Rectal smooth muscle tissue (tissue), 1 donor: ENCODE measurements around the gene SMIM15.

Experiments
- H3K27ac ChIP-seq: one replicate; pipeline ENCODE4 v1.7.0; 2013; ENCODE audit warnings: low read depth, low read length, inconsistent platforms
- H3K27me3 ChIP-seq: one replicate; pipeline ENCODE4 v1.7.0; 2013; ENCODE audit warnings: low read length; ENCODE audit not compliant: control insufficient read depth, insufficient read depth
- H3K36me3 ChIP-seq: one replicate; pipeline ENCODE4 v1.7.0; 2013; ENCODE audit warnings: low read length; ENCODE audit not compliant: control insufficient read depth, insufficient read depth
- H3K4me1 ChIP-seq: one replicate; pipeline ENCODE4 v1.7.0; 2013; ENCODE audit warnings: low read length; ENCODE audit not compliant: control insufficient read depth, insufficient read depth
- H3K4me3 ChIP-seq: one replicate; pipeline ENCODE4 v1.7.0; 2013; ENCODE audit warnings: low read length
- H3K9ac ChIP-seq: one replicate; pipeline ENCODE4 v1.7.0; 2013; ENCODE audit warnings: low read length

SMIM15 gene

DNA sequence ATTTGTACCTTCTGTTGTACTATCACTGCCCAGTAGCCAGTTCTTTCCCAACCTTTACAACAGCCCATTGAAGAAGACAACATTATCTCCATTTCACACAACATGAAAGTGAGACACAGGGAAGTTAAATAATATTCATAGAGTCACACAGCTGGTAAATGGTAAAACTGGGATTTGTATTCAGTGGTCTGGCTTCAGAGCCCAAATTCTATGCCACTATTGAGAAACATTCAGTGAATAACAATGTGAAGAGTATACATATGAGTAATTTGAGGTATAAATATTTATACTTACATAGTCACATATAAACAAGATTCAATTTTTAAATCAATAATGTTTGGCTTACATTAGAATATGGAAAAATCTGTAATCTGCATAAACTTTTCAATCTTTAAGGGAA lies 13.8 kb downstream of the SMIM15 start:
- H3K9ac ChIP-seq = no peak overlapping the region
- no peaks in the 10 kb centered on the region for H3K4me1 ChIP-seq
- H3K27me3 ChIP-seq = no peaks in the 10 kb centered on the region
- no peak overlapping the region for H3K27ac ChIP-seq
- H3K36me3 ChIP-seq = no peaks in the 10 kb centered on the region
- no peak overlapping the region for H3K4me3 ChIP-seq

- H3K27ac ChIP-seq = no peak overlapping the region
- no peaks in the 10 kb centered on the region for H3K36me3 ChIP-seq
- H3K9ac ChIP-seq = no peak overlapping the region
- no peak overlapping the region for H3K4me3 ChIP-seq
- H3K27me3 ChIP-seq = no peaks in the 10 kb centered on the region
- H3K4me1 ChIP-seq = no peaks in the 10 kb centered on the region
Measured at GRCh38 chr5:61142811-61143210, 19.5 kb downstream of the SMIM15 start.

DNA sequence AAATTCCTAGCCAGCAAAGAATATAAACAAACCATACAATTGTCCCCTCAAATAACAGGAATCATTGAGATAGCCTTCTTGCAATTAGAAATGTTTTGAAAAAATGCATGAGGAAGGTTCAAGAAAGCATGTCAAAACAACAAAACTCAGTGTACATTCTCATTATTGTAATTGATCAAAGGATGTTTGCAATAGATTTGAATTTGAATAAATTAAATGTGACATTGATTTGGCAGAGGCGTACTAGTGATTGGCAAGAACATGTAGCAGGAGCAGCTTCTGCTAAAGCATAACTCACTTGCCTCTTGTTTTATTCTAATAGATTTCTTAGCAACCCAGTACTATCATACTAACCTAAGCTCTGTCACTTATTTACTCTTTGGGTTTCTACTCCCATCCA lies 19.9 kb downstream of the SMIM15 start:
- no peaks in the 10 kb centered on the region for H3K27me3 ChIP-seq
- no peak overlapping the region for H3K4me3 ChIP-seq
- no peak overlapping the region for H3K9ac ChIP-seq
- no peaks in the 10 kb centered on the region for H3K36me3 ChIP-seq
- no peak overlapping the region for H3K27ac ChIP-seq
- H3K4me1 ChIP-seq = no peaks in the 10 kb centered on the region

DNA sequence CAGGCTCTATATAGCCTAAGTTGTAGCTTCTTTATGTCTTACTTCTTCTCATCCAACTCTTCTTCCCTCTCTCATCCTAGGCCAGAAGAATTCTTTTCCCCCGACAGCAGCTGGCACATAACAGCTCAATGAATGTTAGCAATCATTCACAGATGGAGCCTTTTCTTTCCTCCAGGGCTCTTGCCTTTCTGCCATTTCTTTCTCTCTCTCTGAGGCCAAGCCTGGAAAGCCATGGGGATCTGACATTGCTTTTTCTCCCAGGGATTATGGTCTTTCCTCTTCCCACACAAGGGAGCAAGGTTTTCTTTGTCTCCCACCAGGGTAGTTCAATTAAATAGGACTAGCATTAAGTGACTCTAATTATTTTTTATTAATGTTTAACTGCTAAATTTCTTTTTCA lies 20.5 kb downstream of the SMIM15 start:
- no peaks in the 10 kb centered on the region for H3K36me3 ChIP-seq
- H3K9ac ChIP-seq = no peak overlapping the region
- no peak overlapping the region for H3K27ac ChIP-seq
- no peaks in the 10 kb centered on the region for H3K27me3 ChIP-seq
- no peak overlapping the region for H3K4me3 ChIP-seq
- H3K4me1 ChIP-seq = no peaks in the 10 kb centered on the region

GRCh38 chr5:61139931-61140330 lies 22.3 kb downstream of the SMIM15 start:
- no peaks in the 10 kb centered on the region for H3K4me1 ChIP-seq
- H3K36me3 ChIP-seq = no peaks in the 10 kb centered on the region
- no peak overlapping the region for H3K27ac ChIP-seq
- no peaks in the 10 kb centered on the region for H3K27me3 ChIP-seq
- no peak overlapping the region for H3K9ac ChIP-seq
- no peak overlapping the region for H3K4me3 ChIP-seq

GRCh38 chr5:61139094-61139873 lies 23.0 kb downstream of the SMIM15 start:
- Histone ChIP-seq H3K4me1 (no peaks in the 10 kb centered on the region), H3K4me3 (no peak overlapping the region), H3K27me3 (no peaks in the 10 kb centered on the region), H3K36me3 (no peaks in the 10 kb centered on the region), H3K27ac (no peak overlapping the region), H3K9ac (no peak overlapping the region)

- H3K27ac ChIP-seq = no peak overlapping the region
- H3K27me3 ChIP-seq = no peaks in the 10 kb centered on the region
- H3K36me3 ChIP-seq = no peaks in the 10 kb centered on the region
- no peak overlapping the region for H3K9ac ChIP-seq
- no peak overlapping the region for H3K4me3 ChIP-seq
- H3K4me1 ChIP-seq = no peaks in the 10 kb centered on the region
Measured at GRCh38 chr5:61137835-61138234, 24.4 kb downstream of the SMIM15 start.

DNA sequence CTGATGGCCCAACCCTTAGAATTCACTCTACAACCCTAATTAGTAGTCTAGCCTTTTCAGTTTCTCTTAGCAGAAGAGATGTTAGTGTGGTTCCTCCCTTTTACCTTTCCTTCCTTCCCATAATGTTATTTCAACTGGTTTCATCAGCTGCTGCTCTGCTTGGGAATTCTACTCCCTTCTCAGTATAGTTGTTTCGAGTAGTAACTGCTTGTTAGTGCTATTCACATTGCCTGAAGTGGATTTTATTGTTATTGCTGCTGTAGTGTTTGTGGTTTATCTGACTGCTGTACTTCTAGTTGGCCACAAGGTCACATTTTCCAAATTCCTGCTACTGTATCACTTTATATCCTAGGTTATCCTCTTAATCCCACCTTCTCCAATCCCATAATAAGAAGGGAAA lies 29.7 kb downstream of the SMIM15 start:
- Histone ChIP-seq H3K4me3 (no peak overlapping the region), H3K9ac (no peak overlapping the region), H3K27me3 (no peaks in the 10 kb centered on the region), H3K27ac (no peak overlapping the region), H3K4me1 (no peaks in the 10 kb centered on the region), H3K36me3 (no peaks in the 10 kb centered on the region)

GRCh38 chr5:61130289-61130688 lies 32.0 kb downstream of the SMIM15 start:
- Histone ChIP-seq H3K36me3 (no peaks in the 10 kb centered on the region), H3K27ac (no peak overlapping the region), H3K4me3 (no peak overlapping the region), H3K9ac (no peak overlapping the region), H3K27me3 (no peaks in the 10 kb centered on the region), H3K4me1 (no peaks in the 10 kb centered on the region)

- Histone ChIP-seq H3K4me1 (no peaks in the 10 kb centered on the region), H3K36me3 (no peaks in the 10 kb centered on the region), H3K27ac (no peak overlapping the region), H3K9ac (no peak overlapping the region), H3K27me3 (no peaks in the 10 kb centered on the region), H3K4me3 (no peak overlapping the region)
Measured at GRCh38 chr5:61123145-61123544, 39.1 kb downstream of the SMIM15 start.

GRCh38 chr5:61120534-61120933 lies 41.7 kb downstream of the SMIM15 start:
- Histone ChIP-seq H3K27ac (no peak overlapping the region), H3K27me3 (no peaks in the 10 kb centered on the region), H3K9ac (no peak overlapping the region), H3K36me3 (no peaks in the 10 kb centered on the region), H3K4me3 (no peak overlapping the region), H3K4me1 (no peaks in the 10 kb centered on the region)

DNA sequence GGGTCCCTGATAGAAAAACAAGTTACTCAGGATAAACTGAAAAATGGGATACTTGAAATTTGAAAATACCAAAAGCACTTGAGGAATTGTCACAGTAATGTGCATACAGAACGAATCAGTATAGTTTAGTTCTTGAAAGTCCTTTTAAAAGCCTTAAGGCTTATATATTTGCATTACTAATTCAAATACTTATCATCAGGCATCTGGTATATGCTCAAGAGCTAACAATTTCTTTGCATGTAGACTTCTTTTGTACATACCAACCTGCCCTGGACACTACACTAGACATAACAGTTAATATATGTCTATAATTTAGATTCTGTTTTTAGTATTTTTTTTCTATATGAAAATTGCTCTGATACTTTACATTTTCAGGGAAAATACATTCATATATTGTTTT lies 43.2 kb downstream of the SMIM15 start:
- Histone ChIP-seq H3K27ac (no peak overlapping the region), H3K9ac (no peak overlapping the region), H3K4me3 (no peak overlapping the region), H3K36me3 (no peaks in the 10 kb centered on the region), H3K4me1 (no peaks in the 10 kb centered on the region), H3K27me3 (no peaks in the 10 kb centered on the region)

DNA sequence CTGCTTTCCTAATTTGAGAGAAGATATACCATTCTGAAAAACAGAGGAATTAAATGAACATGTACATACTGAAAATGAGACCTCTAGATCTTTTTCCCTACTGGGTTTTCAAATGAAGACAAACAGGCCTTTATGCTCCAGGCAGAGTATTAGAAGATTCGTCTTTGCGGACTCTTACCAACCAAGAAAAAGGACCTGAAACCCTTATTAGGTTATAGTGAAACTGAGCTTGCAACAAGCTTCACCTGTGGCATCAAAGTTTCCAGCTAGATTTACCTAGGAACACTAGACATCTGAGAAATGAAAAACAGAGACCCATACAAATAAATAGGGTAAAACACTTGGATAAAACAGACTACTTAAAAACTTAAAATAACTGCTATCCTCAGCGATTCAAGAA lies 46.3 kb downstream of the SMIM15 start:
- Histone ChIP-seq H3K4me3 (no peak overlapping the region), H3K4me1 (no peaks in the 10 kb centered on the region), H3K27ac (no peak overlapping the region), H3K36me3 (no peaks in the 10 kb centered on the region), H3K27me3 (no peaks in the 10 kb centered on the region), H3K9ac (no peak overlapping the region)
